Heart right ventricle (tissue), 16 donors: Measurements from ENCODE around the gene RFX3. TPM values are rescaled to one million over a fixed set of nuclear protein-coding genes. Genes with fewer than 3 reads are reported as not detected.

Experiments
- ATAC-seq, 8 donors: fragments of 200-7000 bp; cut with Tn5 transposase; one replicate each; pipeline ENCODE4 v1.9.1; 2020; ENCODE audit warnings: mild to moderate bottlenecking in 8 of 8, moderate library complexity in 8 of 8, moderate number of reproducible peaks in 1 of 8
- DNase-seq, 2 donors: peaks; one replicate each; pipeline ENCODE4 v3.0.0-alpha.2; 2020
- H3K27ac ChIP-seq, 10 donors: fragments of 200-600 bp; sonication (generic) in 2 of 10; one replicate each; pipeline versions ENCODE4 v1.5.0 to v1.8.0; 2020 to 2022; ENCODE audit warnings: mild to moderate bottlenecking in 3 of 10
- H3K27me3 ChIP-seq, 7 donors: fragments of 200-600 bp; one replicate each; pipeline ENCODE4 v1.8.0; 2021 to 2022; ENCODE audit warnings: mild to moderate bottlenecking in 2 of 7
- H3K36me3 ChIP-seq, 9 donors: fragments of 200-600 bp; sonication (generic) in 1 of 9; one replicate each; pipeline versions ENCODE4 v1.5.0 to v1.8.0; 2020 to 2022; ENCODE audit warnings: mild to moderate bottlenecking in 2 of 9
- H3K4me1 ChIP-seq, 9 donors: fragments of 200-600 bp; sonication (generic) in 1 of 9; one replicate each; pipeline versions ENCODE4 v1.5.0 to v1.8.0; 2020 to 2022; ENCODE audit warnings: mild to moderate bottlenecking in 4 of 9
- H3K4me3 ChIP-seq, 10 donors: fragments of 200-600 bp; sonication (generic) in 2 of 10; one replicate each; pipeline versions ENCODE4 v1.5.0 to v1.8.0; 2020 to 2022; ENCODE audit warnings: mild to moderate bottlenecking in 7 of 10, moderate library complexity in 2 of 10
- H3K9me3 ChIP-seq, 11 donors: fragments of 200-600 bp in 10 of 11; sonication (generic) in 2 of 11; one replicate each; pipeline versions ENCODE4 v1.5.0 to v1.8.0; 2013 to 2022; ENCODE audit warnings: mild to moderate bottlenecking in 2 of 11, control low read depth in 1 of 11, moderate library complexity in 1 of 11
- WGBS, 2 donors: extraction: QIAGEN DNeasy Blood & Tissue Kit; methylation state at CpG; one replicate each; pipeline ENCODE4 v1.1.7; 2013; ENCODE audit warnings: inconsistent platforms in 1 of 2; 5-methylcytosine and 5-hydroxymethylcytosine counted together
- intact Hi-C, 10 donors: fragments of 100-400 bp; cut with DNase I; formaldehyde crosslinking; loops; one replicate each; pipeline versions ENCODE4 v1.11.1 to v1.14.2; 2022
- polyA plus RNA-seq, 2 donors: library from polyadenylated mRNA; stranded (reverse); fragments of 200-250 nt; gene quantifications; one replicate each; pipeline ENCODE4 v1.2.3, GENCODE V29; 2013
- total RNA-seq, 10 donors: library from RNA; stranded (reverse); fragmentation: NEBNext Ultra II Directional in 3 of 10; extraction: Animal tissue kit (Norgen Biotek cat#: 25700) in 3 of 10; gene quantifications; one replicate each; pipeline versions ENCODE4 v1.2.1 to v1.2.4, GENCODE V29; 2021 to 2023
- TF ChIP-seq, protein P1 (sequence below), 9 donors: fragments of 200-600 bp; sonication (generic) in 2 of 9; IDR thresholded peaks; one replicate each; pipeline versions ENCODE4 v1.5.0 to v1.8.0; 2021 to 2022; ENCODE audit warnings: antibody characterized with exemption in 9 of 9, mild to moderate bottlenecking in 5 of 9, moderate library complexity in 1 of 9
- donor health status: Arrhythmogenic right ventricular cardiomyopathy.
- donor health status: ischemic (EF 13 %, LVEDD 7.1; RV severe dilation, severe dysfunction).
- donor health status: healthy with polysubstance abuse.
- donor health status: DM: no; HTN: yes; CAD: no.
- donor health status: DM: no; HTN: no; CAD: no.
- donor health status: ischemic (EF 25% LVEDD 6.9; RV normal size, moderate dysfunction).
- donor health status: ischemic (EF 25% LVEDD 5.7; RV mildly dilated, moderate dysfunction).
- donor health status: healthy.
- donor health status: DM: yes; HTN: yes; CAD: no.
- donor health status: Ischemic cardiomyopathy.
- donor health status: ischemic (EF 35%, LVEDD 5.7; RV mildly dilated, moderate dysfunction).
- donor health status: nonischemic (EF 11% LVEDD 7.7; RV severe dilation, severe dysfunction).
- donor health status: DM: yes; HTN: yes; CAD: no.
- donor health status: PGD.
- donor health status: ischemic (EF 29% LVEDD 5.4; RV normal size, mild dysfunction).
- donor health status: nonischemic (EF 23%, LVEDD 6.1; RV moderate dilation, normal function).

RFX3 gene
- total and polyA plus RNA-seq, 12 donors = 0.43 to 5.9 (median 3.5) TPM

DNA sequence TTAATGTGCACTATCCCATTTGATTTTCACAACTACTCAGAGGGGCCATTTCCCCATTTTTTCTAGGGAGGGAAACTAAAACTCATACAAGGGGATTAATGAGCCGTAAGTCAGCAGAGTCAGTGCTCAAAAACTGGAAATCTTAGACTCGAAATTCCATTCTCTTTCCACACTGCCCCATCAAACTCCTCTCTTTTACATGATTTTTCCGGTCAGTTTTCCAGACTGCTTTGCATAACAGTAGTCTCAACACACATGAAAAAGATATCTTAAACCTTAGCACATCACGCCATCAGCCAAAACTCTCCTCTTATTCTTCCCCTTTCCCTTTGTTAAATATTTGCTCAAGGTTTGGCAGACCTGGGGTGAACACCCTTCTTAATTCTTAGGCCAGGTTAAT lies 332.0 kb downstream of the RFX3 start:
- Histone ChIP-seq H3K4me1 (no peaks in the 10 kb centered on the region), H3K27me3 (peaks cover 0 to 6% (median 0%) of the 10 kb centered on the region in 7 donors), H3K9me3 (no peaks in the 10 kb centered on the region), H3K27ac (no peak overlapping the region), H3K36me3 (no peaks in the 10 kb centered on the region), H3K4me3 (no peak overlapping the region)
- intact Hi-C loops = no loop called here
- ATAC-seq (no peak), DNase-seq (no peak)
- TF ChIP-seq, protein P1, sequence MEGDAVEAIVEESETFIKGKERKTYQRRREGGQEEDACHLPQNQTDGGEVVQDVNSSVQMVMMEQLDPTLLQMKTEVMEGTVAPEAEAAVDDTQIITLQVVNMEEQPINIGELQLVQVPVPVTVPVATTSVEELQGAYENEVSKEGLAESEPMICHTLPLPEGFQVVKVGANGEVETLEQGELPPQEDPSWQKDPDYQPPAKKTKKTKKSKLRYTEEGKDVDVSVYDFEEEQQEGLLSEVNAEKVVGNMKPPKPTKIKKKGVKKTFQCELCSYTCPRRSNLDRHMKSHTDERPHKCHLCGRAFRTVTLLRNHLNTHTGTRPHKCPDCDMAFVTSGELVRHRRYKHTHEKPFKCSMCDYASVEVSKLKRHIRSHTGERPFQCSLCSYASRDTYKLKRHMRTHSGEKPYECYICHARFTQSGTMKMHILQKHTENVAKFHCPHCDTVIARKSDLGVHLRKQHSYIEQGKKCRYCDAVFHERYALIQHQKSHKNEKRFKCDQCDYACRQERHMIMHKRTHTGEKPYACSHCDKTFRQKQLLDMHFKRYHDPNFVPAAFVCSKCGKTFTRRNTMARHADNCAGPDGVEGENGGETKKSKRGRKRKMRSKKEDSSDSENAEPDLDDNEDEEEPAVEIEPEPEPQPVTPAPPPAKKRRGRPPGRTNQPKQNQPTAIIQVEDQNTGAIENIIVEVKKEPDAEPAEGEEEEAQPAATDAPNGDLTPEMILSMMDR (IDR thresholded peaks at IDR 0.05) = no peak
- WGBS, 2 donors = 84 to 85% methylated on average over 4 of the region's 4 CpGs

DNA sequence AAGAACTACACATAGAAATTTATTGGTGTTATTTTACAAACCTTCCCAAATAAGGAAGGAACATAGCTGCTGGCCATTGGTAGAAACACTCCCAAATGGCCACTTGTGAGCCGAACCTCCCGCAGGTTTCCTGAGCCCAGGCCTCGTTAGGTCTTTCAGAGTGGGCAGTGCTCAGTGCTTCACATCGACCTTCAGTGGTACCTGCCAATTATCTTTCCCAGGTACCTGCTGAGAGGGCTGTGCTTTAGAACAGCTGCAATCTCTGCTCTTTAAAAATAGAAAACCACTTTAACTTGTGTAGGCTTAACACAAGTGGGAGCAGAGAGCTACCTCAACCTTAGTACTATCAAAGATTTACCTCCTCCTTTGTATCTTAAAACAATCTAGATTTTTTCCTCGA lies 334.1 kb downstream of the RFX3 start:
- no peak overlapping the region for H3K4me3 ChIP-seq
- TF ChIP-seq, protein P1 (IDR thresholded peaks at IDR 0.05) = no peak
- no peaks in the 10 kb centered on the region for H3K36me3 ChIP-seq
- no peak for ATAC-seq
- H3K27me3 ChIP-seq = peaks cover 0 to 16% (median 8%) of the 10 kb centered on the region in 7 donors
- 52 to 61% methylated on average over 5 of the region's 5 CpGs for WGBS, 2 donors
- no peaks in the 10 kb centered on the region for H3K9me3 ChIP-seq
- intact Hi-C loops = no loop called here
- no peak overlapping the region for H3K27ac ChIP-seq
- no peaks in the 10 kb centered on the region for H3K4me1 ChIP-seq
- DNase-seq = no peak

GRCh38 chr9:3189113-3189861 lies 336.5 kb downstream of the RFX3 start:
- H3K27me3 ChIP-seq = peaks cover 0 to 24% (median 20%) of the 10 kb centered on the region in 7 donors
- H3K36me3 ChIP-seq = no peaks in the 10 kb centered on the region
- no peaks in the 10 kb centered on the region for H3K9me3 ChIP-seq
- H3K27ac ChIP-seq = no peak overlapping the region
- 73 to 75% methylated on average over 7 of the region's 7 CpGs for WGBS, 2 donors
- TF ChIP-seq, protein P1 (IDR thresholded peaks at IDR 0.05) = no peak
- intact Hi-C loops = loop anchor here in 1 of 10 donors (10.0 kb wide), 1 partner anchor 324 kb away; no protein-coding TSS in a partner anchor
- H3K4me1 ChIP-seq = no peaks in the 10 kb centered on the region
- no peak for ATAC-seq
- no peak for DNase-seq
- no peak overlapping the region for H3K4me3 ChIP-seq

GRCh38 chr9:3186751-3187150 lies 339.1 kb downstream of the RFX3 start:
- no peaks in the 10 kb centered on the region for H3K9me3 ChIP-seq
- intact Hi-C loops = loop anchor here in 1 of 10 donors (10.0 kb wide), 1 partner anchor 322 kb away; no protein-coding TSS in a partner anchor
- DNase-seq = no peak
- no peak overlapping the region for H3K4me3 ChIP-seq
- no peak overlapping the region for H3K27ac ChIP-seq
- no peak for ATAC-seq
- peaks cover 0 to 44% (median 34%) of the 10 kb centered on the region in 7 donors for H3K27me3 ChIP-seq
- TF ChIP-seq, protein P1 (IDR thresholded peaks at IDR 0.05) = no peak
- H3K4me1 ChIP-seq = peaks cover 0 to under 1% (median 0%) of the 10 kb centered on the region in 9 donors
- WGBS, 2 donors = 76 to 77% methylated on average over 4 of the region's 4 CpGs
- no peaks in the 10 kb centered on the region for H3K36me3 ChIP-seq
